CD4-positive, alpha-beta T cell (primary cell): Measurements from ENCODE around the gene SPRY4. TPM values are rescaled to one million over a fixed set of nuclear protein-coding genes. Genes with fewer than 3 reads are reported as not detected.

Source experiments
- ATAC-seq: fragments of 200-7000 bp; cut with Tn5 transposase; one replicate; pipeline ENCODE4 v1.10.0; 2022; ENCODE audit warnings: mild to moderate bottlenecking; ENCODE audit not compliant: poor library complexity
- CTCF ChIA-PET: fragments of 350-600 bp; sonication (Branson Sonifier 250); formaldehyde crosslinking; loops from one replicate; lab custom pipeline; 2021; ENCODE audit warnings: antibody characterized with exemption, inconsistent platforms; lab: Charles Lee
- POLR2A ChIA-PET: fragments of 350-600 bp; sonication (Branson Sonifier 250); formaldehyde crosslinking; loops from one replicate; lab custom pipeline; 2021; ENCODE audit warnings: antibody characterized with exemption, inconsistent platforms; lab: Charles Lee
- DNase-seq, 14 experiments: peaks; one replicate each; pipeline ENCODE4 v3.0.0-alpha.2; 2013 to 2020; ENCODE audit warnings: mixed read lengths in 2 of 14
- H3K27ac ChIP-seq, 2 donors: one replicate each; pipeline versions ENCODE4 v1.5.1 to v1.7.0; 2013; ENCODE audit warnings: low read length in 2 of 2, low read depth in 1 of 2, mild to moderate bottlenecking in 1 of 2
- H3K27me3 ChIP-seq, 2 experiments: 1 replicate in 1 of 2; 2 replicates in 1 of 2; pipeline versions ENCODE4 v1.6.1 to v1.7.0; 2013; ENCODE audit warnings: low read length in 2 of 2, control low read depth in 1 of 2, mild to moderate bottlenecking in 1 of 2, moderate library complexity in 1 of 2; ENCODE audit not compliant: insufficient read depth in 2 of 2, control insufficient read depth in 1 of 2
- H3K36me3 ChIP-seq: one replicate; pipeline ENCODE4 v1.6.1; 2013; ENCODE audit warnings: low read length, control low read depth; ENCODE audit not compliant: insufficient read depth
- H3K4me1 ChIP-seq: one replicate; pipeline ENCODE4 v1.6.1; 2013; ENCODE audit warnings: low read length, control low read depth; ENCODE audit not compliant: insufficient read depth
- H3K4me3 ChIP-seq: one replicate; pipeline ENCODE4 v1.5.1; 2013; ENCODE audit warnings: mild to moderate bottlenecking, low read length, moderate library complexity
- H3K9me3 ChIP-seq, 2 experiments: 1 replicate in 1 of 2; 2 replicates in 1 of 2; pipeline versions ENCODE4 v1.6.1 to v1.7.0; 2013; ENCODE audit warnings: low read length in 2 of 2, mild to moderate bottlenecking in 2 of 2, control low read depth in 1 of 2, moderate library complexity in 1 of 2; ENCODE audit not compliant: control insufficient read depth in 1 of 2, insufficient read depth in 1 of 2
- H3K27ac Mint-ChIP-seq: one replicate; pipeline ENCODE4 v1.8.0; 2020; ENCODE audit warnings: mixed read lengths
- H3K27me3 Mint-ChIP-seq: one replicate; pipeline ENCODE4 v1.8.0; 2021; ENCODE audit warnings: mixed read lengths
- H3K36me3 Mint-ChIP-seq: one replicate; pipeline ENCODE4 v1.8.0; 2021; ENCODE audit warnings: low read depth, mixed read lengths
- H3K4me1 Mint-ChIP-seq: one replicate; pipeline ENCODE4 v1.8.0; 2021; ENCODE audit warnings: low read depth, mixed read lengths
- H3K4me3 Mint-ChIP-seq: one replicate; pipeline ENCODE4 v1.8.0; 2020; ENCODE audit warnings: mild to moderate bottlenecking, mixed read lengths
- H3K9me3 Mint-ChIP-seq: one replicate; pipeline ENCODE4 v1.8.0; 2020; ENCODE audit warnings: mixed read lengths
- intact Hi-C, 2 experiments: fragments of 100-400 bp; cut with DNase I in 1 of 2; cut with micrococcal nuclease in 1 of 2; formaldehyde crosslinking; loops; one replicate each; pipeline versions ENCODE4 v1.15.1 to v1.9.0; 2023 to 2025; cut with DNase I, micrococcal nuclease
- total RNA-seq, 174 experiments: library from RNA in 2 of 174; stranded (reverse) in 2 of 174; gene quantifications; one replicate each; pipeline ENCODE4 v1.2.3 and lab custom pipeline; 2021 to 2026
- TF ChIP-seq, protein P1 (sequence below): fragments of 200-600 bp; IDR thresholded peaks from one replicate; pipeline ENCODE4 v1.8.0; 2022; ENCODE audit warnings: antibody characterized with exemption, mild to moderate bottlenecking

SPRY4 gene
- total RNA-seq, 2 experiments from 2014 or later, result 0.16 to 0.34 TPM

DNA sequence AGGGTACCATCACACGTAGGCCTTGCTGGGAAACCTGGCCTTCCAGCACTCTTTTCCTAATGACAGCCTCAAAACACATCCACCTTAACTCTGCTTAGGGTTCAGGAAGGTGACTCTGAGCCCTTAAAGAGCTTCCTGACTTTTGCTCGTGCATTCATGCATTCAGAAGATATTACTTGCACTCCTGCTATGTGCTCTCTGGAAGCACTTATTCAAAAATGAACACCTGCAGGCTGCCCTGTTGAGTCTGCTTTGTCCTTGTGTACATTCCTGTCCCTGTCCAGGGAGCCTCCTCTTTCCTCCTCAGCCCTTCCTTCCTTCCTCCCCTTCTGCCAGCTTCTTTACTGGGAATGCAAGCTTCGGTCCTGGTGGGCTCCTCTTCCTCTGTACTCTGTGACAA is 61.5 kb downstream of the SPRY4 start:
- Mint-ChIP-seq H3K9me3 (peaks cover 3% of the 10 kb centered on the region), H3K36me3 (no peaks in the 10 kb centered on the region), H3K4me3 (no peak overlapping the region), H3K27me3 (no peaks in the 10 kb centered on the region), H3K4me1 (no peaks in the 10 kb centered on the region), H3K27ac (no peak overlapping the region)
- DNase-seq, result no peak
- Histone ChIP-seq H3K4me3 (no peak overlapping the region), H3K27me3 (no peaks in the 10 kb centered on the region), H3K4me1 (no peaks in the 10 kb centered on the region), H3K36me3 (no peaks in the 10 kb centered on the region), H3K27ac (no peak overlapping the region), H3K9me3 (peaks cover 0 to 11% of the 10 kb centered on the region in 2 experiments)
- intact Hi-C loops, result no loop called here
- ChIA-PET POLR2A (no interaction called here), CTCF (interaction anchor here (0.7 kb wide), 1 partner anchor 10 kb away, joined by 3 read pairs; no protein-coding TSS in a partner anchor)
- no peak for ATAC-seq
- TF ChIP-seq, protein P1, sequence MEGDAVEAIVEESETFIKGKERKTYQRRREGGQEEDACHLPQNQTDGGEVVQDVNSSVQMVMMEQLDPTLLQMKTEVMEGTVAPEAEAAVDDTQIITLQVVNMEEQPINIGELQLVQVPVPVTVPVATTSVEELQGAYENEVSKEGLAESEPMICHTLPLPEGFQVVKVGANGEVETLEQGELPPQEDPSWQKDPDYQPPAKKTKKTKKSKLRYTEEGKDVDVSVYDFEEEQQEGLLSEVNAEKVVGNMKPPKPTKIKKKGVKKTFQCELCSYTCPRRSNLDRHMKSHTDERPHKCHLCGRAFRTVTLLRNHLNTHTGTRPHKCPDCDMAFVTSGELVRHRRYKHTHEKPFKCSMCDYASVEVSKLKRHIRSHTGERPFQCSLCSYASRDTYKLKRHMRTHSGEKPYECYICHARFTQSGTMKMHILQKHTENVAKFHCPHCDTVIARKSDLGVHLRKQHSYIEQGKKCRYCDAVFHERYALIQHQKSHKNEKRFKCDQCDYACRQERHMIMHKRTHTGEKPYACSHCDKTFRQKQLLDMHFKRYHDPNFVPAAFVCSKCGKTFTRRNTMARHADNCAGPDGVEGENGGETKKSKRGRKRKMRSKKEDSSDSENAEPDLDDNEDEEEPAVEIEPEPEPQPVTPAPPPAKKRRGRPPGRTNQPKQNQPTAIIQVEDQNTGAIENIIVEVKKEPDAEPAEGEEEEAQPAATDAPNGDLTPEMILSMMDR, result no peak

DNA sequence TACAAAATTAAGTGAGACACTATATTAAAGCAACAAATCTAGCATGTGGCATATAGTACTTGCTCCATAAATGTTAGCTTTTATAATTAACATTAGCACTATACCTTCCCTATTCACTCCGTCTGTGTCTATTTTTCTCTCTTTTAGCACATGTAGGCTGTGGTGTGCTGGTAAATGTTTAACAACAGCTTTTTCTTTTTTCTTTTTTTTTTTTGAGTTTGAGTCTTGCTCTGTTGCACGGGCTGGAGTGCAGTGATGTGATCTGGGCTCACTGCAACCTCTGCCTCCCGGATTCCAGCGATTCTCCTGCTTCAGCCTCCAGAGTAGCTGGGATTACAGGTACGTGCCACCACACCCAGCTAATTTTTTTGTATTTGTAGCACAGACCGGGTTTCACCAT is 62.1 kb downstream of the SPRY4 start:
- Histone ChIP-seq H3K9me3 (peaks cover 0 to 11% of the 10 kb centered on the region in 2 experiments), H3K4me3 (no peak overlapping the region), H3K27ac (no peak overlapping the region), H3K36me3 (no peaks in the 10 kb centered on the region), H3K27me3 (no peaks in the 10 kb centered on the region), H3K4me1 (no peaks in the 10 kb centered on the region)
- no peak overlapping the region for H3K4me3 Mint-ChIP-seq
- intact Hi-C loops, result no loop called here
- no peaks in the 10 kb centered on the region for H3K36me3 Mint-ChIP-seq
- DNase-seq (no peak), ATAC-seq (no peak)
- ChIA-PET CTCF (interaction anchor here (0.6 to 0.7 kb wide), 2 partner anchors 11 to 23 kb away, joined by 3 read pairs; no protein-coding TSS in a partner anchor), POLR2A (interaction anchor here (0.5 kb wide), 1 partner anchor 94 kb away, joined by 3 read pairs; no protein-coding TSS in a partner anchor)
- peaks cover 3% of the 10 kb centered on the region for H3K9me3 Mint-ChIP-seq
- no peaks in the 10 kb centered on the region for H3K4me1 Mint-ChIP-seq
- no peak overlapping the region for H3K27ac Mint-ChIP-seq
- no peaks in the 10 kb centered on the region for H3K27me3 Mint-ChIP-seq
- TF ChIP-seq, protein P1, result no peak

Other genes starting within 250 kb of the SPRY4 start
- 100 to 1,000 TPM; 185 to 192 TPM for gene NDFIP1, start 216.2 kb downstream of the SPRY4 start, total RNA-seq